ENCODE results near the gene PWWP2B.

The PWWP2B gene

DNA sequence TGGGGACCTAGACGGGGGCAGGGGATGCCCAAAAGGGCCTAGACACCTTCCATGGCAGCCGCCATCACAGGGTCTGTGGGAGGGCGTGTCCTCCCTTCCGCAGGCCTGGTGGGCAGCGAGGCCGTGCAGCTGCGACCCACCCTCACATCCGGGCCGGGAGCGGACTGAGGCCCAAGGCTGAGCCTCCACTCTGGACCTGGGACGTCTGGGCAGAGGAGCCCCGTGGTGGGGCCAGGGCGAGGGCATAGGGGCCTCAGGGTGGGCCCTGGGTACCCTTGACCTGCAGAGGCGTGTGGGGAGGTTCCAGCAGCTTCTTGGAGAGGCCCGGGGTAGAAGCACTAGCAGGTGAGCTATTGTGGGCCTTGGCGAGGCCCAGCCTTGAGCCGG is 49.2 kb downstream of the PWWP2B start:
- DNase-seq (ENCODE audit: low read depth, low spot score), result no peak

DNA sequence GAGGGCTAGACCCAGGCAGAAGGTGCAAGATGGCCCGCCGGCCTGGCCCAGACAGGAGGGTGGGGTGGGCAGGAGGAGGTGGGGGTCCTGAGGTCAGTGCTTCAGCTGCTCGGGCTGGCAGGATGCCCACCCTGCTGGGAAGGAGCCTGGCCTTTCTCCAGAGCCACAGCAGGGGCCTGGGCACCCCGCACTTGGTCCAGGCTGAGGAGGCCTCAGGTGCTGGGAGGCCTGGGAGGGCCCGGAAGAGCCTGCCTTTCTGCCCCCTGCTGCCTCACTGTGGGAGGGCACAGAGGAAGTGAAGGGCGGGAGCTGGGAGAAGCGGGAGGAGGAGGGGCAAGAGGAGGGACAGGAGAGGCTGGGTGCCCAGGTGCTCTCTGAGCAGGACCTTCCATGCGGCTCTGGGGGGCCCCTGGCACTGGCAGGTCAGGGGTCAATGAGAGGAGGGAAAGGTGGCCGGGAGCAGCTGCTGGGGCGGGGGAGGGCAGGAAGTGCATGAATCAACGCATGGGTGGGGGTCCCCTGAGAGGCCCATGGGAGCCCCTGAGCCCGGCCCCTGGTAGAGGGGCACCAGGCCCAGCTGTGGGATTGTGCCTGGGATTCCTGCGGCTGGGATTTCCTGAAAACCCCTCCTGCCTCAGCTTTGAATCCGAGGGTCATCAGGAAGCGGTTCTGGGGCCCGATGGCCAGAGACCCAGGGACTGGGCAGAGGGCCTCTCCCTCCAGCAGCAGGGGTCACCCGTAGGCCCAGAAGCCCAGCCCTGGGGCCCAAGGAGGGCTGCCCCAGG is 49.9 kb downstream of the PWWP2B start:
- peak; percentile 75 for DNase-seq (ENCODE audit: low read depth, low spot score)

DNA sequence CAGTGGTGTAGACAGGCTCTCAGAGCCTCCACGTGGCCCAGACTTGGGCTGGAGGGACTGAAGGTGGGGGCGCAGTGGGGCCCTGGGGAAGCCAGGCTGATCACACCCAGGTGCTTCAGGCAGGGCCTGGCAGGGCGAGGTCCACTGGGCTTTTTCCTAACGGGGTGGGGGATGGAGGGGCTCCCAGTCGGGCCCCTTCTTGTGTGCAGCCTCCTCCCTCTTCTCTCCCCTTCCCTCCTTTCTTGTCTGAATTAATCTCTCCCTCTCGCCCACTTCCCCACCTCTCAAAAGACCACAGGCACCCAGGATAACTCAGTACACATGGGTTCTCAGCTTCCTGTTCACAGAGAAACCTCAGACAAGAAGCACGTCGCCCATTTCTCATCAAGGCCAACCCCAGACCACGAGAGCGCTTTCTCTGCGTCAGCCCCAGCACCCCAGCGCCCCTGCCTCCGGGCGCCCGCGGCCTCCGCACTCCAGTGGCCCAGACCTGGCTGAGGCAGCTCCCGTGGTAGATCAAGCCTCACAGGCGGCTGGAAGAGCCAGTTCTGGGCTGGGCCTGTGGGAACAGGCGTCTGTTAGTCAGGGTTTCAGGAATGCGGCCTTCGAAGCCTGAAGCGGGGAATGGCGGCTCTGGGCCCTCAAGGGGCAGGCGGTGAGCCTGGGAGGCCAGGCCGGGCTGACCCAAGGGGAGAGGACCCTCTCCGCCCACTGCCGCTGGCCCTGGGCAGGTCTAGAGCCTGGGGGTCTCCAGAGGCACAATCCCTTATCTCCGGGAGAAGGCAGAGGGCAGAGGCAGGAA is 50.6 kb downstream of the PWWP2B start:
- DNase-seq (ENCODE audit: low read depth, low spot score), result peak; percentile 94

DNA sequence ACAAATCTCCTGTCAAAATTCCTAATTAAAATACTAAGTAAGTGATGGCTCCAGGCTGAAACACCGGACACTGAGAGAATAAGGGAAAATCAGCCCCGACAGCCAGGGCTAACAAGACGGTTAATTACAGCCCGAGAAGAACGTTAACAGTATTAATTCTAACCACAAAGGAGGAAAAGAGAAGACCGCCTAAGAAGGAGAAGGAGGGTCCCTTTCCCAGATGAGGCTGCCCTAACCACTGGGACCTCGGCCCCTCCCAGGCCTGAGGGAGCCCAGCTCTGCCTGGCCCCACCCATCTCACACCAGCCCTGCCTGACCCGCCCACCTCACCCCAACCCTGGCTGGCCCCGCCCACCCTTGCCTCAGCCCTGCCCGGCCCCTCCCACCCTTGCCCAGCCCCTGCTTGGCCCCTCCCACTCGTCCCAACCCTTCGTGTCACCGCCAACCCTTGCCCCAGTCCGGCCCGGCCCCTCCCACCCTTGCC is 51.3 kb downstream of the PWWP2B start:
- peak; percentile 84 for DNase-seq (ENCODE audit: low read depth, low spot score)

DNA sequence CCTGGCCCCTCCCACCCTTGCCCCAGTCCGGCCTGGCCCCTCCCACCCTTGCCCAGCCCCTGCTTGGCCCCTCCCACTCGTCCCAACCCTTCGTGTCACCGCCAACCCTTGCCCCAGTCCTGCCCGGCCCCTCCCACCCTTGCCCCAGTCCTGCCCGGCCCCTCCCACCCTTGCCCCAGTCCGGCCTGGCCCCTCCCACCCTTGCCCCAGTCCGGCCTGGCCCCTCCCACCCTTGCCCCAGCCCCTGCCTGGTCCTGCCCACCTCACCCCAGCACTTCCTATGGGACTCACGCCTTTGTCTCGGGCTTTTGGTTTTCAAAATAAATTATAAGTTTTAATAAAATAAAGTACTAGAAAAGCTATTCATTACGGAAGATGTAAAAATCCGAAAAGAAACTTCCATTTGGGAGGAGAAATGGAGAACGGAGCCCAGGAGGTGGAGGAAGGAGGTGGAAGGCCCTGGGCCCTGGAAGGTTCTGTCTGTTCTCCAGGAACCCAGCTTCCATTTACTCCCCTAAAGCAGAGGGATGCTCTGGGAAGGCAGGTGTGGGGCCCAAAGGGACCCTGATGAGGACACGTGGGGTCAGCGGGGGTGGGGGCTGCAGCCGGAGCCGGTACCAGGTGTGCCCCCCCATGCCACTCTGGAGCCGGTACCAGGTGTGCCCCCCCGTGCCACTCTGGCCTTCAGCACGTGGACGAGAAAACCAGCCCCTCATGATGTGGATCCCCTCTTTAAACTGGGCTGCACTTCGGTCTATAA is 52.2 kb downstream of the PWWP2B start:
- no peak for DNase-seq (ENCODE audit: low read depth, low spot score)

DNA sequence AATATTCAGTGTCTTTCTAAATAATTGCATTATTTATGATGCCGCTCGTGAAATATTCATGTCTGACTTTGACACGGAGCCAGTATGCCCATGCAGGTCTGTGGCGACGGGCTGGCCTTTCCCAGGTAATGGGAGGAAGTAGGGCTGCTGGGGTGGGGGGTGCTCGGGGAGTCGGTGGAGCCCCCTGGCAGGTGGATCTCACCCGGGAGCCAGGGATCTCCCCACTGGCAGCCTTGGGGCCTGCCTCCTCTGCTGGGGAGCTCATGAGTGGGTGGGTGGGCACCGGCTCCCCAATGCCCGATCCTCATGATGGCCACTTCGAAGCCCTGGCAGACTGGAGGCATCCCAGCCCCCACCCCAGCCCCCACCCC is 52.8 kb downstream of the PWWP2B start:
- DNase-seq (ENCODE audit: low read depth, low spot score), result no peak

DNA sequence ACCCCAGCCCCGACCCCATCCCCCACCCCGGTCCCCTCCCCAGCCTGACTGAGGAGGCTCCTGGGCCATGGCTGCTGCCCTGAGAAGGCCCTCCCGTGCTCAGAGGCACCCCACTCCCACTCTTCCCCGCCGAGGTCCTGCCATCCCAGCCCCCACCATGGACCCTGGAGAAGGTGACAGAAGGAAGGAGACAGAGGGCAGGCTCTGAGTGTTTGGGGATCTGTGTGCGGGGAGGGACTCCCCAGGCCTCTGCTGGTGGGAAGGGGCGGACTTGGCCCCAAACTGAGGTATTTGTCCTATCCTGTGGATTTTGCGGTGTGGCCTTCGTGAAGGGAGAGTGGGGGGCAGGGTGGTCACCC is 53.4 kb downstream of the PWWP2B start:
- DNase-seq (ENCODE audit: low read depth, low spot score), result no peak

DNA sequence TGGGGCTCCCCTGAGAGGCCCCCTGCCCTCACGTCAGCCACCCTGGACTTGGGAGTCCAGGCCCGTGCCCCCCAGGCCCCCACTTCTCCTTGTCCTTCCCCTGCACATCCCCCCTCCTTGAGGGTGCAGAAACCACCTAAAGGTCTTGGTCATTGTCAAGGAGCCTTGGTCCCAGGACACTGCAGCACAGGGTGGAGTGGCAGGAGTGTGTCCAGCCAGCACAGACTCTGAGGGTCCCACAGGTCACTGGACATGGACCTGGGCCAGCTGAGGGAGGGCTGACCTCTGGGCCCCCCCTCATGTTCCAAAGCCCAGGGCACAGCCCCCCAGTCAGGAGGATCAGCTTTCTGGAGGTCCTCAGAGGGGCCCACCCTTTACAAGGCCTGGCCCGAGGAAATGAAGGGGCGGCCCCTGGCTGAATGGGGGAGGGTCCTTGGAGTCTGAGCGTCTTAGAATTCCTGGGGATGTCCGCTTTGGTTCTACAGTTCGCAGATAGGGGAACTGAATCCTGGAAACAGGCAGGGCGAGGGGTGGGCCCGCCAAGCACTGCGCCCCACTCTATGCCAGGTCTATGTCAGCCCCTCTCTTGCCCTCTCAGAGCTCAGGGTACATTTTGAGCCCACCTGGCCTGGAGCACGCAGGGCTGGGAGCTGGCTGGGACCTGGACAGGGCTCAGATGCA is 54.0 kb downstream of the PWWP2B start:
- DNase-seq (ENCODE audit: low read depth, low spot score), result no peak

DNA sequence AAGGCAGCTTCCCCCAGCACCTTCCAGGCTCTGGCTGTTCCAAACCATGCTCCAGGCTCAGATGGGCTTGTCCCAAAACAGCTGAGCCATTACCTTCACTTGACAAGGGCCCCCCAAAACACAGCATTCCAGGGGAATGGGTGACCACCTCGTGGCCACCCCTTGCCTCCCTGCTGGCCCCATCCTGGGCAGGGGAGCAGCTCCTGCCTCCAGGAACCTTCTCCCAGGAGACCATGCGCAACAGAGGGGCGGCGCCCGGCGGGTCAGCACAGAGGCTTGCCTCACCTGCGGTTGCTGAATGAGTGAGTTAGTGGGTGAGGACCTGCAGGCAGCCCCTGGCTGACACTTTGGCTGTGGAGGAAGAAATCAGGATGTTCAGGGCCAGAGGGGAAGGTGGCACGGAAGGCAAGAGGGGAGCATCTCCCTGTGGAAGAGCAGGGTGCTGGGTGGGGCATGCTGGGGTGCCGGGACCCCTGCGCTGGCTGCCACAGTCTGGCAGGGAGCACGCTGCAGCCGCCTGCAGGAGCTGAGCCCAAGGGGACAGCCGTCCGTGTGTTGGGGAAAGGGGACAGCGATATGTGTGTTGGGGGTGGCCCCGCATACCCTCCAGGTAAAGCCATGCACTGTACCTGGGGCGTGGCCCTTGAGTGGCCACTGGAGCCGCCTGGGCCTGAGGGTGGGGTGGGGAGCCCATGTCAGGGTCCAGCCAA is 54.7 kb downstream of the PWWP2B start:
- no peak for DNase-seq (ENCODE audit: low read depth, low spot score)

DNA sequence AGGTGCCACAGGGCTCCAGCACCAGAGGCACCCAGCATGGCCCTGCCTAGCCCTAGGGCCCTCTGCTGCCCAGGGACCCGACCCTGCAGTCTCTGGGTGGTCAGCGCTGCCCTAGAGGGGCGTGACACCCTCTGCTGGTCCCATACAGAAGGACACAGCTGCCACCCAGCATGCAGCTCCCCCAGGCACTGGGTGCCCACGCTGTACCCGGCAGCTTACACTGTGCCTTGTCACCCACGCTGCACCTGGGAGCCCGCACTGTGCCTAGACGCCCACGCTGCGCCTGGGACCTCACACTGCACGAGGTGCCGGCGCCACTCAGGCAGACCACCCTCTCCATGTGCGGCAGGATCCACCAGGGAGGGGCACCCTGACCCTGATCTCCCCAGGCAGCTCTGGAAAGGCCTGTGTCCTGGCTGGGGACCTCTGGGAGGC is 55.2 kb downstream of the PWWP2B start:
- no peak for DNase-seq (ENCODE audit: low read depth, low spot score)

DNA sequence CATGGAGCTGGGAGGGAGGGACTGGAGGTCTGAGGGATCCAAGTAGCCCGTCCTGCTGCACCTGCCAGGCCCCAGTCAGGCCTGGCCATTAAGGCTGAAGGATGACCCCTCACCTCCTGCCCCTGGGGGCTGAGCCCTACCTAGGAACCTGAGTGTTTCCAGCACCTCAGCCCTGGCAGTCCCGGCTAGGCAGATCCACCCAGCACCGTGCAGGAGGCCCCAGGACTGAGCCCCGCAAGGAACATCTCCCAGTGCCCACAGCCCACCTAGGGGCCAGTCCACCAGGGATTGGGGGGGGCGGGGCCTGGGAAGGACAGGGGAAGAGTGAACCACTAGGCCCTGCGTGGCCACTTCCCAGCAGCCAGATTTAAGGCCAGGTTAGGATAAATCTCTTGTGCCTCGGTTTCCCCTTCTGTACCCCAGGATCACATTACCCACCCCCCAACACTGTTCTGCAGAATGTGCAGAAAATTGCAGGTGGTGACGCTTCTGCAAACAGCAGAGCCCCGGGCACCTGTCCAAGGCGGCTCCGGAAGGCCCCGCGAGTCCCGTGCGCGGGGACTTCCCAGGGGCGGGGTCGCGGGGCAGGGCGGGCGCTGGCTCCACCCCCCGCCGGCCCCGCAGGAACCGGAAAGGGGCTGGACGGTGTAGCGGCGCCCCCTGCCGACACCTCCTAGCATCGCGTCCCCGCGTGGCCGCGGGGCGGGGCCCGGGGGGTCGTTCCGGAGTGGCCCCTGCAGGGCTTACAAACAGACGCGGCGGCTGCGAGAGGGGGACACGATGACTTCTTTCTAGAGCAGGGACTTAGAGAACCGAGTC is 55.9 kb downstream of the PWWP2B start:
- DNase-seq (ENCODE audit: low read depth, low spot score), result peak; percentile 81

DNA sequence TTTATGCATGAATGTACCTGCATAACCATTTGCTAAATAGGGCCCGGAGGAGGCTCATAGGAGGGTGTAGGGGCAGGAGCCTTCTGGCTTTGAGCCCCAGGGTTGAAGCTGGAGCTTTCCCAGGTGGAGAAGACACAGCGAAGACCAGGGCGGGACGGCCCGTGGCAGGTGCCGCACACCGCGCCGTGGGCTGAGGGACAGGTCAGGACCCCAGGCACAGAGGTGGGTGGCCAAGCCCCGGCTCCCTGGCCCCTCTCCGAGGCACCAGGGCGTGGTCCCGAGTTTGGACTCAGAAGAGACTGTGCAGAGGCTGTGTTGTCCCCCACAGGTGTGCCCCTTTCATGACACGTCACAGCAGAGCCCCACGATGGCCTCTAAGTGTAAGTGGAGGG is 56.5 kb downstream of the PWWP2B start:
- no peak for DNase-seq (ENCODE audit: low read depth, low spot score)

DNA sequence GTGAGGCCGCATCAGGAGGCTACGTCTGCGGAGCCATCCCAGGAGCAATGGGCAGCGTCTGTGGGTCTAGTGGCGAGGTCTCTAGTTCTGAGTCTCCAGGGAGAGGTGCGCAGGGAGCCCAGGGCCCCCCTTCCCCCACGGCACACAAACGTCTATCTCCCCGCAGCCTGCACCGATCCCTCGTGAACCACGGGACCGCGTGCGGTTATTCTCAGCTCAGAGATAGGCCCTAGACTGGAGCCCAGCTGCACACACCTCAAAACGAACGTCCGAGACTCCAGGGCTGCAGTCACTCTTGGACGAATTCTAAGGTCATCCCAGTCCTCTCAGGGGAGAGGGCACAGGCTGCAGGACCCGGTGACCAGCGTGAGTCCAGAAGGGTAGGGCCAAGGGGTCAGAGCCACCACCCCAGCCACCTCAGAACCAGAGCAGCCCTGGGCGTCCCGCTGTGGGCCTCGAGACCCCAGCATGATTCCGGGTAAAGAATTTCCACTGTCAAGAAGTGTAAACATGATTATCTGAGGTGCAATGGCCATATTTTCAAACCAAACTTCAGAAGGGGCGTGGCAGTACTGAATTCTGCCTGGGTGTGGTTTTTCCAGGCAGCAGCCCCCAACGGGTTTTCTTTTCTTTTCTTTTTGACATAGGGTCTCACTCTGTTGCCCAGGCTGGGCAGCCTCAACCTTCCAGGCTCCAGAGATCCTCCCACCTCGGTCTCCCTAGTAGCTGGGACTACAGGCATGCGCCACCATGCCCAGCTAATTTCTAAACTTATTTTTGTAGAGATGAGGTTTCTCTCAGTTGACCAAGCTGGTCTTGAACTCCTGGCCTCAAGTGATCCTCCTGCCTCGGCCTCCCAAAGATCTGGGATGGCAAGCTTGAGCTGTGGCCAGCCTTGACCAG is 57.5 kb downstream of the PWWP2B start:
- no peak for DNase-seq (ENCODE audit: low read depth, low spot score)

DNA sequence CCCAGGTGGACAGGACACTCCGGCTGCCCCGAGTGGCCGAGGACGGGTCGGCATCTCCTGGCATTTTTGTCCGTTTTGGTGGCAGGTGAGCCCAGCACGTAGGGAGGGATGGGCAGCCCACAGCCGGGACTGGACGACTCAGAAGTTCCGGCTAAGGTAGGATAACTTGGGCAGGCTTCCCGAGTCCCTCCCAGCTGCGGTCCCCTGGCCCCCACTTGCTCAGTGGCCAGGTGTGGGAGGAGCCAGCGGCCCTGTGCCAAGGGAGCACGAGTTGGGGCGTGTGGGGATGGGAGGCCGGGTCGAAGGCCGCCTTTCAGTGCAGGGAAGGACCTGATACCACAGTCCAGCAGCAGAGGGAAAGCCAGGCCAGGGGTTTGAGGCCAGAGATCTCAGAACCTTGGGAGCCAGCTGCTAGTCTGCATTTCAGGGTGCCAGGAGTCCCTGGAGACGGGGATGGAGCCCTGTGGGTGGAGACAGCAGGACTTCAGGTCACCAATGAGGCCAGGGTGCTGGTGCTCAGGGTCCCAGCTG is 58.5 kb downstream of the PWWP2B start:
- no peak for DNase-seq (ENCODE audit: low read depth, low spot score)

DNA sequence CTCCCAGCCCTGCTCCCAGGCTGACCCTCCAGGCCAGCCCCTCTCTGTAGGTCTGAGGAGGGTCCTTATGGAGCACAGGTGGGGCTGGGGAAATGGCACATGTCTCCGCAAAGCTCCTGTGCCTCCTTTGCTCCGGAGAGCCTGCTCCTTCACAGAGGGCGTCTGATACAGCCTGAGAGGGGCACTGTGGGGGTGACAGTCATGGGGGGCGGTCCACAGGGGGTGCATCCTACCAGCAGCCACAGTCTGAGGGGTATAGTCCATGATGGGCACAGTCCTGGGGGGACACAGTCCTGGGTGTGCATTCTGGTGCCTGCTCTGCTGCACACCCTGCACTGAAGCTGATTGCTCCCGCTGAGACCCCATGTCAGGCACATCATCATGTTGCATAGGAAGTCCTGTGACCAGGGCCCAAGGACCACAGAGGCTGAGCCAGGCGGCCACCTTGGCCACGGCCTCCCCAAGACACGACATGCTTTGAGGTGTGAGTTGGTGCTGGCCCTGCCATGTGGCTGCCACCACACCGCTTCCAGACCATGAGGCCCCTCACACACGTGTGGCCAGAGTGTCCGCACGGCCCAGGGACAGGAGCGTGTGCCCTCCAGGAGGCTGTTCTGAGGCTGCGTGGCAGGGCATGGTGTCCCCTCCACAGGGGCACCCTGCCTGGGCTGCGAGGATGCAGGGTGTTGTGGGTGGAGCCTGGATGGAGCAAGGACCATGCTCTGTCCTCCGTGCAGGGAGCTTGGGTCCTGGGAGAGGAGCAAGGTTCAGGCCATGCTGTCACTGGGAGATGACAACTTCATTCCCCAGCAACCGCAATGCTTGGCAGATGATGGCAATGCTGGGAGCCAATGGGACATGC is 59.2 kb downstream of the PWWP2B start:
- DNase-seq (ENCODE audit: low read depth, low spot score), result no peak

DNA sequence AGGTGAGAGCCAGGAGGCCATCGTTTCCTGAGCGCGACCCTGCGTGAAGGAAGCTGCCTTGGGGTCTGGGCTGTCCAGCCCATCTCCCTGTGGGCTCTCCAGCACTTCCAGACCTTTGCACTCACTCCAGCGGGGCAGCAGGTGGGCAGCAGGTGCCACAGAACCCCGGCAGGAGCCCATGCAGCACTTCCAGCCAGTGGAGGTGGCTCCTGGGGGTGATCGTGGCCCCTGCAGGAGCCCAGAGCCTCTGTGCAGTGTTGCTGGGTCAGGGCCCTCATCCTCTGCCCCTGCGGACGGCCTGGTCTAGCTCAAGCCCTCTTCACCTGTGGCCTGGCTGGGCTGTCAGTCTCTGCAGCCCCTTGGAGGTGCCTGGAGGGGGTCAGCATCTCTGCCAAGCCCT is 59.9 kb downstream of the PWWP2B start:
- no peak for DNase-seq (ENCODE audit: low read depth, low spot score)

DNA sequence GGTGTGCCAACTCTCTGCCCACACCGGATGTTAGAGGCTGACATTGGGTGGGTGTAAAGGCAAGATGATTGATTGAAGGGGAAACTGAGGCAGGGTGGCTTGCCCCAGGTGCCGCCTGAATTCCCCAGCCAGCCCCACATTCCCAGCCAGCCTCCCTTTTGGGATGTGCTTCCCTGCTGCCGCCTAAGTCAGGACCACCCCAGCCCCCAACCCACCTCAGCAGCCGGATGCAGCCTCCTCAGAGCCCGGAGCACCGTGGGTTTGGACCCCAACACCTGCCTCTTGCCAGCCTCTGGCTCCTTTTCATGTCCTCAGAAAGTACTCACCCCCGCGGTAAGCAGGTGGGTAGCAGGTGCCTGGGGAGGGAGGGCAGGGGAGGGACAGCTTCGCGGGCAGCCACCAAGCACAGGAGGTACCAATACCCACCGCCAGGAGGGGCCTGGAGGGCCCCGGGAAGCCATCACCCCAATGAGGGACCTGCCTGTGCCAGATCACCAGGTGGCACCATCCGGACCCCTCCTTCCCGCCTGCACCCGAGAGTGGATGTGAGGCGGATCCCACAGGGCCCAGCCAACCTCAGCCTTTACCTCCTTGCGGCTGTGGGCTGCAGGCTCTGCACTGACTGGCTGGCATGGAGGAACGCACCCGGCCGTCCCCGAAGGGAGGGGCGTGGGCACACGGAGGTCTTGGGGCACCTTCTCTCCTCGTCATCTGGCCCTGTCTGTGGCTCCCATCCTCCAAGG is 60.5 kb downstream of the PWWP2B start:
- DNase-seq (ENCODE audit: low read depth, low spot score), result no peak

Measured in ELF-1 (cell line).